ENCODE measurements around the gene PLCG2. TPM values are rescaled to one million over a fixed set of nuclear protein-coding genes. Genes with fewer than 3 reads are reported as not detected.

Gene PLCG2
- total RNA-seq, 1 experiment from 2014 or later = 6.0 TPM

GRCh38 chr16:81731649-81732048 lies 47.4 kb upstream of the PLCG2 start:
- Histone ChIP-seq H4K20me1 (ENCODE audit: control insufficient read depth, insufficient read depth, insufficient read length) (no peaks in the 10 kb centered on the region), H2AFZ (ENCODE audit: low read length) (no peak overlapping the region), H4K8ac (replicated peaks; ENCODE audit: insufficient read length, low read depth, low read length) (no peak overlapping the region), H3K18ac (ENCODE audit: insufficient read length, low read depth, low read length) (no peak overlapping the region), H3K4me2 (ENCODE audit: insufficient read depth, insufficient read length, low read length) (no peak overlapping the region), H2BK120ac (ENCODE audit: low read depth, low read length, poor library complexity, severe bottlenecking) (no peak overlapping the region), H3K56ac (ENCODE audit: insufficient read length, low read depth, low read length) (no peak overlapping the region), H2BK20ac (ENCODE audit: low read depth, low read length, poor library complexity, severe bottlenecking) (no peak overlapping the region), H3K4me1 (ENCODE audit: insufficient read depth, low read length) (no peaks in the 10 kb centered on the region; the same call in 1 of the 2 replicates), H2AK5ac (ENCODE audit: insufficient read length, low read length) (no peak overlapping the region), H3K79me2 (ENCODE audit: insufficient read depth, low read length) (no peaks in the 10 kb centered on the region), H3K9me3 (ENCODE audit: control insufficient read depth, low read depth, low read length) (no peaks in the 10 kb centered on the region), H3K4ac (ENCODE audit: low read depth, low read length) (no peak overlapping the region), H3K27ac (ENCODE audit: insufficient read length, low read depth, low read length) (no peak overlapping the region), H3K9ac (ENCODE audit: extremely low read depth, insufficient read length, low read length) (no peak overlapping the region), H3K23me2 (ENCODE audit: insufficient read length, low read depth, low read length, poor library complexity, severe bottlenecking) (peaks cover 3% of the 10 kb centered on the region), H3T11ph (ENCODE audit: low read length) (no peak overlapping the region), H4K5ac (ENCODE audit: insufficient read length, low read depth, low read length) (no peak overlapping the region), H3K27me3 (ENCODE audit: insufficient read depth, low read length) (no peaks in the 10 kb centered on the region), H2BK15ac (ENCODE audit: low read depth, low read length) (no peak overlapping the region), H3K23ac (ENCODE audit: insufficient read length, low read depth, low read length) (no peak overlapping the region), H2BK12ac (ENCODE audit: insufficient read length, low read depth, low read length) (no peak overlapping the region), H3K14ac (ENCODE audit: insufficient read depth, low read length) (no peak overlapping the region), H3K79me1 (ENCODE audit: insufficient read depth, low read depth, low read length, poor library complexity, severe bottlenecking) (no peaks in the 10 kb centered on the region), H4K91ac (ENCODE audit: insufficient read length, low read depth, low read length) (no peak overlapping the region), H2BK5ac (ENCODE audit: insufficient read length, low read length) (no peak overlapping the region)
- no peak for DNase-seq
- Mint-ChIP-seq H3K4me1 (peaks cover 26 to 28% of the 10 kb centered on the region in 2 experiments), H3K36me3 (ENCODE audit: insufficient read depth in 1 of 3, low read depth in 3 of 3) (no peaks in the 10 kb centered on the region), H3K4me3 (no peak overlapping the region), H3K9me3 (peaks cover 0 to 4% of the 10 kb centered on the region in 2 experiments; a peak in 2 of 5 replicates), H3K27me3 (ENCODE audit: low read depth) (peaks cover 4% of the 10 kb centered on the region), H3K27ac (no peak overlapping the region)
- no peak for TF ChIP-seq CTCF (conservative IDR thresholded peaks at IDR 0.05)
- WGBS (ENCODE audit: extremely low coverage, insufficient read length, low lambda C conversion rate) = no CpG with 5 or more reads among the region's 8 CpGs
